HG02763 (cell line): Measurements from ENCODE around the gene SYT9.
A peak's percentile ranks its signal among the peaks of the same experiment; 100 is the strongest.
"Not testable (repeated sequence)": the region's sequence is repeated elsewhere in the genome, so short reads cannot be mapped to it uniquely, and the experiment has no call there.

ENCODE experiments used
- ATAC-seq: cut with Tn5 transposase; IDR thresholded peaks from one replicate; pipeline ENCODE4 v1.9.1; 2021; ENCODE audit warnings: mild to moderate bottlenecking, moderate library complexity; ENCODE audit not compliant: unreplicated experiment

The SYT9 gene

DNA sequence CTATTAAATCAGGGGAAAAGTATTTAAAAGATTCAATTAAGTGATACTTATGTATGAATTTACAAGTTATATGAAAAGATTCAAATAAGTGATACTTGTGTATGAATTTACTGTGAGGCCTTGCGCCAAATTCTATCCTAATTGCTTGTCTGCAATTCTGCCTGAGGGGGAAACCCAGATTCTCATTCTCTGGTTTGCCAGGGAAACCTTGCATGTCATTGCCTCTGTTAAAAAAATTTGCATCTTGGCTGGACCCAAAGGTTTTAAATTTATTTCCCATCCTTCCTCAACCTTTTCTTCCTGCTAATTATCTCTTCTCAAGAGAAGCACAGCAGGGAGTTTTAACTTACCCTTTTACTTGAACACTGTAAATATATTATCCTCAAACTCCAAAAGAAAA, 247.4 kb downstream of the SYT9 start:
- no peak for ATAC-seq

- no peak for ATAC-seq
Observed at GRCh38 chr11:7500251-7500650, 248.5 kb downstream of the SYT9 start.

- ATAC-seq = no peak
Observed at GRCh38 chr11:7501251-7501650, 249.5 kb downstream of the SYT9 start.

DNA sequence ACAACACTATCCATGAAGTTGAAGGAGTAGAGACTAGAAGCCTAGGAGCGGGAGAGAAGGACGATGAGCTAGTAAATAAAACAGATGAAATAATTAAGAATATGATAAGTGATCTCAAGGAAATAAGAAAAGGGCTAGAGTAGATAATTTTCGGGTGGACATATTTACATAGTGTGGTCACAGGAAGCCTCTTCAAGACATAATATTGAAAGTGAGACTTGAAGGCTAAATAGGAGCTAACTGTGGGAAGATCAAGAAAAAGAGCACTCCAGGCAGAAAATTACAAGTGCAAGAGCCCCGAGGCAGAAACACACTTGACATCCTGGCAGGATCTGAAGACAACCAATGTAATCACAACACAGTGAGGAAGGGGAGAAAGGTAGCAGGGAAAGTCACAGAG, 250.2 kb downstream of the SYT9 start:
- no peak for ATAC-seq

- ATAC-seq = no peak
Observed at GRCh38 chr11:7506243-7506642, 254.5 kb downstream of the SYT9 start.

GRCh38 chr11:7508087-7508486, 256.4 kb downstream of the SYT9 start:
- no peak for ATAC-seq

DNA sequence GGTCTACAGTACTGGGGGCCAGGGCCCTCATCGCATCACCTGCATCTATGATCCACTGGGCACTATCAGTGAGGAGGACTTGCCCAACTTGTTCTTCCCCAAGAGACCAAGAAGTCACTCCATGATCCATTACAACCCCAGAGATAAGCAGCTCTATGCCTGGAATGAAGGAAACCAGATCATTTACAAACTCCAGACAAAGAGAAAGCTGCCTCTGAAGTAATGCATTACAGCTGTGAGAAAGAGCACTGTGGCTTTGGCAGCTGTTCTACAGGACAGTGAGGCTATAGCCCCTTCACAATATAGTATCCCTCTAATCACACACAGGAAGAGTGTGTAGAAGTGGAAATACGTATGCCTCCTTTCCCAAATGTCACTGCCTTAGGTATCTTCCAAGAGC, 258.3 kb downstream of the SYT9 start:
- no peak for ATAC-seq

GRCh38 chr11:7511401-7511800, 259.7 kb downstream of the SYT9 start:
- ATAC-seq = no peak

DNA sequence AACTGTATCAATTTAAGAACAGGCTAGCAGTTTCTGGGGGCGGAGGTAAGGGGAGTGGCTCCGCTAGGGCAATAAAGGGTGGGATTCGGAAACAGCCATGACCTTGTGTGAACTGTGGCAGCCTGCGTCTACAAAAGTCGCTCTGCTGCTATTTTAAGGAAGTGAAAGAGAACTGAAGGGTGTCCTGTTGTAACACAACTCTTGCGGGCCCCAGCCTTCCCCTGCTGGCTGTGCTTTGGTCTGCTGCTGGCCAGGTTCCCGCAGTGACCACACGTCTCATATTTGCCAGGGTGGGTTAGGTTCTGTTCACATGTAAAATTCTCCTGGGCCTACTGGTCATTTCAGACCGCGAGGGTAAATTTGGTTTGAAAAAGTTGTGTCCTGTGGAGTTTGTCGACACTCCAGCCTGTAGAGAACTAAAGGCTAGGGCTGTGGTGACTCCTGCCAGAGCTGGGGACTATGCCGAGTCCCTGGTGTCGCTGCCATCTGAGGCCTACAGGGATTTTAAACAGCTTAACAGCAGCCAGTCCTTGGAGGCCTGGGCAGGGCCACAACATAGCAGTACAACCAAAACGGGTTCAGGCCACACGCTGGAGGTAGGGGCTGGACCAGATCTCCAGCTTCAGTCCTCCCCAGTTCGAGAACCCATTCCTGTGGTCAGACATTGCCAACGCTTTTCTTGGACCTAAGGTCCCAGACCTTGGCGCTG, 261.0 kb downstream of the SYT9 start:
- ATAC-seq = peak; percentile 63

DNA sequence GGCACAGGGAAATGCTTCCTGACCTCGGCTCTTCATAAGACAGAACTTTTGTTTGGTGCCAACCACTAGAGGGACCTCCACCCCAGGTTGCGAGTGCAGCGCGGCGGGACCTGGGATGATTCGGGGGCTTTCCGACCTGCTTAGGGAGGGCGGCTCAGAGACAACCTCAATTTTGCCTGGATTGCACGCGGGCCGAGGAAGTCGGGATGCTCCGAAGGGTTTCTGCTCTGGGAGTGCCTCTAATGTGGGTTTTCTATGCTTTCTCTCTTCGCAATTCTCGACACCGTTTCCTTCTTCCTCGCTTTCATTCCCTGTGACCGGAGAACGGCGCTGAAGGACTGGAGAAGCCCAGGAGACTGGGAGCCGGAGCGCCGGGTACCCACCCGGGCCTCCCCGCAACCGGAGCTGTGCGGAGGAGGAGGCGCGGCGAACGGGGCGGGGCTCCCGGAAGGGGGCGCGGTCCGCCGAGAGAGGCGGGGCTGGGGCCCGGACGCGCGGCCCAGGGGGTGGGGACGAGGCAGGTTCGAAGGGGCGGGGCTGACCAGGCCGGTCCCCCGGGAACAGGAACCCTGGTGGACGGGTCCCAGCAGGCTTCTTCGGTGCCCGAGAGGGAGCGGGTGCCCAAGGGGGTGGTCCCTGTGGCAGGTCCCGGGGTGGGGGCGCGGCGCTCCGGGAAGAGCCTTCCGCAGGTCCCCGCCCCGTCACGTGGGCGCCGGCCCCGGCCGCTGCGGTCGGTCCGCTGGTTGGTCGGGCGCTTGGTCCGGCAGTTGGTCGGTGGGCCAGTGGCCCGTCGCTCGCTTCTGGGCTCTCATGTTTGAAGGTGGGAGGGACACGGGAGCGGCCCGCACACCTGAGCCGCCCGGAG, 261.8 kb downstream of the SYT9 start, which contains the start of gene PPFIBP2:
TSS of gene PPFIBP2 (plus strand) at position 766 of the 865 bp plus-strand sequence. CDS start 35,477 bp downstream, outside the sequence.
- ATAC-seq = peak; percentile 65

GRCh38 chr11:7514099-7514591, 262.4 kb downstream of the SYT9 start:
- peak; percentile 3 for ATAC-seq

DNA sequence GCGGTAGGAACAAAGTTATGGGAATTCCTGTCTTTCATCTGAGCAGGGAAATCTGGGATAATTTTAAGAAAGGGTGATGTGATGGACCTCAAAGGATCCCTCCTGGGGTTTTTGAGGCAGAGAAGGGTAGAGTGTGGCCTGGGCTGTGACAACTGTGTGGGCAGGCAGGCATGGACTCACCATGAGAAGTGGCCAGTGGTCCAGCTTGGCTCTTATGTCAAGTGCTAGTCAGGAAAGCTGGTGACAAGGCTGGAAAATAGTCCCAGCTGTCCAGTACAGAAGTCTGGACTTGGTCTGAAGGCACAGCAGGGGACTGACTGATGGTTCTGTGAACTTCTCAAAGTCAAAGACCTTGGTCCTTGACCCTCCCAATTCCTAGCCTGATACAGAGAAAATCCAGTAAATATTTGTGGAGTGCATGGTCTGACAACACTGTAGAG, 263.8 kb downstream of the SYT9 start:
- no peak for ATAC-seq

DNA sequence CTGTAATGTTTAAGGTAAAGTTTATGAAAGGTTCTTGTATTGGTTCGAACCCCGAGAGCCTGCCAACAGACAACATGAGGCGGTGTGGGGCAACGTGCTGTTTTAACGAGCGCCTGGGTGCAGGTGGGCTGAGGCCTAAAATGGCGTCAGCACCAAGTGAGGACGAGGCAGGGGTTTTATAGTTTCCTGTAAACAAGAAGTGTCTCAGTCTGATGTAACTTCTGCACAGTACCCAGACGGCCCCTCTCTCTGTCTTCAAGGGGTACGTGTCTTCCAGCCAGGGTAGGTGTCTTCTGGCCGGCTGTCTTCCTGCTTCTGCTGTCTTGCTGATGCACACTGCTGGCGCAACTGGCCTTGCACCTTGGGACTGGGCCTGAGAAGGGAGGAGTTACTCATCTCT, 264.8 kb downstream of the SYT9 start:
- ATAC-seq = no peak

DNA sequence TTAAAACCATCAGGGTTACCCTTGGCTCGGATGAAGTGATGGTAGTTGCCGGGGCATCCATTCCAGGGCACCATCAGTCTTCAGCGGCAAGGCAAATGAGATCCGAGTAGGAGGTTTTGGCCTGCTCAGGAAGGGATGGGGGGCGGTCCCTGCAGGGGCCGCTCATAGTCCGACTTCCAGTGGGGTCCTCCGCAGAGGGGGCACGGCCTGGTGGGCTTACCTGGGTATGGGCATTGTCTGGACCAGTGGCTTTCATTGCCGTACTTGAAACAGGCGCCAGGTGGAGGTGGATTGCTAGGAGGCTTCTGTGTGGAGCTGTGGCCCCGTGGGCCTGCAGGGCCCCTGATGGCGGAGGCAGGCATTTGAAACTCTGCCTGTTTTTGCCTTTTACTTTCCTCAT, 266.0 kb downstream of the SYT9 start:
- ATAC-seq = not testable (repeated sequence)
